Measurements from ENCODE around the gene LYST. TPM values are rescaled to one million over a fixed set of nuclear protein-coding genes. Genes with fewer than 3 reads are reported as not detected.
"Not testable (repeated sequence)": the region's sequence is repeated elsewhere in the genome, so short reads cannot be mapped to it uniquely, and the experiment has no call there.

LYST gene
- polyA plus RNA-seq, 10 donors, result 4.7 to 11.9 (median 7.8) TPM

- DNase-seq, result no peak
Observed at GRCh38 chr1:235861857-235862256, 4.8 kb downstream of the LYST start.

GRCh38 chr1:235860829-235861228 lies 5.9 kb downstream of the LYST start:
- no peak for DNase-seq

GRCh38 chr1:235859789-235860188 lies 6.9 kb downstream of the LYST start:
- DNase-seq, result no peak

GRCh38 chr1:235858766-235859165 lies 7.9 kb downstream of the LYST start:
- DNase-seq, result no peak

GRCh38 chr1:235857756-235858155 lies 8.9 kb downstream of the LYST start:
- DNase-seq, result no peak

- no peak for DNase-seq
Observed at GRCh38 chr1:235855811-235856429, 10.8 kb downstream of the LYST start.

- DNase-seq, result no peak
Observed at GRCh38 chr1:235854347-235854746, 12.4 kb downstream of the LYST start.

GRCh38 chr1:235853653-235854052 lies 13.1 kb downstream of the LYST start:
- DNase-seq, result no peak

GRCh38 chr1:235852887-235853286 lies 13.8 kb downstream of the LYST start:
- DNase-seq, result no peak

- no peak for DNase-seq
Observed at GRCh38 chr1:235851939-235852338, 14.8 kb downstream of the LYST start.

- DNase-seq, result not testable (repeated sequence)
Observed at GRCh38 chr1:235848251-235848650, 18.5 kb downstream of the LYST start.

GRCh38 chr1:235845656-235846107 lies 21.0 kb downstream of the LYST start:
- not testable (repeated sequence) for DNase-seq

- no peak for DNase-seq
Observed at GRCh38 chr1:235844776-235845175, 21.9 kb downstream of the LYST start.

- peak in 2 of 3 donors; percentile 13 to 50 for DNase-seq
Observed at GRCh38 chr1:235843461-235843961, 23.2 kb downstream of the LYST start.

GRCh38 chr1:235841938-235842545 lies 24.7 kb downstream of the LYST start:
- DNase-seq, result peak in 1 of 3 donors; percentile 9

- no peak for DNase-seq
Observed at GRCh38 chr1:235838021-235838420, 28.7 kb downstream of the LYST start.

- peak in 2 of 3 donors; percentile 17 to 30 for DNase-seq
Observed at GRCh38 chr1:235835226-235835625, 31.5 kb downstream of the LYST start.

- no peak for DNase-seq
Observed at GRCh38 chr1:235834620-235835019, 32.1 kb downstream of the LYST start.

GRCh38 chr1:235832011-235832410 lies 34.7 kb downstream of the LYST start:
- no peak for DNase-seq

- DNase-seq, result peak in 1 of 3 donors; percentile 26
Observed at GRCh38 chr1:235831148-235831547, 35.6 kb downstream of the LYST start.

- DNase-seq, result no peak
Observed at GRCh38 chr1:235826102-235826854, 40.4 kb downstream of the LYST start.

GRCh38 chr1:235825229-235825628 lies 41.5 kb downstream of the LYST start:
- DNase-seq, result no peak

GRCh38 chr1:235823684-235824083 lies 43.0 kb downstream of the LYST start:
- no peak for DNase-seq
